Measurements from ENCODE around the gene PPP1R9B. TPM values are rescaled to one million over a fixed set of nuclear protein-coding genes. Genes with fewer than 3 reads are reported as not detected.

PPP1R9B gene
- total RNA-seq, 6 experiments from 2014 or later, result 9.9 to 18.1 (median 12.0) TPM

GRCh38 chr17:50161023-50161910 is 10.8 kb upstream of the PPP1R9B start:
- H3K4me1 ChIP-seq, result peaks cover 0 to 4% (median 2%) of the 10 kb centered on the region in 4 donors
- no peaks in the 10 kb centered on the region for H3K36me3 ChIP-seq
- WGBS (ENCODE audit: insufficient coverage, low coverage, low lambda C conversion rate, missing lambda C conversion rate), result 4% methylated on average over 22 of the region's 53 CpGs
- peak overlapping the region; percentile 27 to 57 (median 49) for H3K4me3 ChIP-seq
- intact Hi-C loops (cut with DNase I), result loop anchor here (10.0 kb wide), 1 partner anchor 46 kb away; no protein-coding TSS in a partner anchor
- DNase-seq (peak; percentile 91 to 93 (median 92)), ATAC-seq (peak; percentile 97 to 99 (median 98))
- H3K27ac ChIP-seq, result no peak overlapping the region
- TF ChIP-seq CTCF (IDR thresholded peaks at IDR 0.05) (peak; percentile 94 to 97 (median 95)), POLR2A (IDR thresholded peaks at IDR 0.05) (peak; percentile 18)
- H3K9me3 ChIP-seq, result no peaks in the 10 kb centered on the region
- H3K27me3 ChIP-seq, result no peaks in the 10 kb centered on the region

GRCh38 chr17:50157891-50158290 is 7.4 kb upstream of the PPP1R9B start:
- Histone ChIP-seq H3K4me1 (peaks cover 0 to 11% (median 2%) of the 10 kb centered on the region in 4 donors), H3K27me3 (no peaks in the 10 kb centered on the region), H3K4me3 (no peak overlapping the region), H3K27ac (no peak overlapping the region), H3K9me3 (no peaks in the 10 kb centered on the region), H3K36me3 (no peaks in the 10 kb centered on the region)
- TF ChIP-seq CTCF (IDR thresholded peaks at IDR 0.05), result no peak
- TF ChIP-seq POLR2A (IDR thresholded peaks at IDR 0.05), result no peak
- ATAC-seq (no peak), DNase-seq (no peak)
- intact Hi-C loops (cut with DNase I), result no loop called here
- 22% methylated on average over 4 of the region's 4 CpGs for WGBS (ENCODE audit: insufficient coverage, low coverage, low lambda C conversion rate, missing lambda C conversion rate)

GRCh38 chr17:50155115-50155819 is 4.8 kb upstream of the PPP1R9B start:
- Histone ChIP-seq H3K9me3 (no peaks in the 10 kb centered on the region), H3K27me3 (no peaks in the 10 kb centered on the region), H3K36me3 (no peaks in the 10 kb centered on the region), H3K27ac (peak overlapping the region in 2 of 3 donors; percentile 29 to 38), H3K4me1 (peaks cover 0 to 10% (median 4%) of the 10 kb centered on the region in 4 donors), H3K4me3 (no peak overlapping the region)
- TF ChIP-seq POLR2A (IDR thresholded peaks at IDR 0.05) (no peak), CTCF (IDR thresholded peaks at IDR 0.05) (no peak)
- 51% methylated on average over 5 of the region's 8 CpGs for WGBS (ENCODE audit: insufficient coverage, low coverage, low lambda C conversion rate, missing lambda C conversion rate)
- intact Hi-C loops (cut with DNase I), result no loop called here
- ATAC-seq (no peak), DNase-seq (no peak)

GRCh38 chr17:50154604-50155003 is 4.1 kb upstream of the PPP1R9B start:
- Histone ChIP-seq H3K4me3 (no peak overlapping the region), H3K36me3 (no peaks in the 10 kb centered on the region), H3K27me3 (no peaks in the 10 kb centered on the region), H3K9me3 (no peaks in the 10 kb centered on the region), H3K4me1 (peaks cover 0 to 10% (median 4%) of the 10 kb centered on the region in 4 donors), H3K27ac (peak overlapping the region in 1 of 3 donors; percentile 29)
- TF ChIP-seq CTCF (IDR thresholded peaks at IDR 0.05) (no peak), POLR2A (IDR thresholded peaks at IDR 0.05) (no peak)
- 17% methylated on average over 1 of the region's 1 CpG for WGBS (ENCODE audit: insufficient coverage, low coverage, low lambda C conversion rate, missing lambda C conversion rate)
- intact Hi-C loops (cut with DNase I), result no loop called here
- ATAC-seq (no peak), DNase-seq (peak in 1 of 3 donors; percentile 4)
